Measurements from ENCODE around the gene TFPT.

- TF ChIP-seq CTCF (IDR thresholded peaks at IDR 0.05) (no peak), ZFX (IDR thresholded peaks at IDR 0.05; ENCODE audit: borderline replicate concordance) (no peak)
Measured at GRCh38 chr19:54145541-54146158, 30.2 kb upstream of the TFPT start.
